ENCODE measurements around the gene SPACA7.
"Not testable (repeated sequence)": the region's sequence is repeated elsewhere in the genome, so short reads cannot be mapped to it uniquely, and the experiment has no call there.

- TF ChIP-seq ESRRG (CRISPR knock-in tag; IDR thresholded peaks at IDR 0.05); RARB (CRISPR knock-in tag; IDR thresholded peaks at IDR 0.05); ZNF70 (CRISPR knock-in tag; IDR thresholded peaks at IDR 0.05); CREB5 (CRISPR knock-in tag; IDR thresholded peaks at IDR 0.05; ENCODE audit: low read depth); ZNF8 (CRISPR knock-in tag; IDR thresholded peaks at IDR 0.05); ARNTL (CRISPR knock-in tag; IDR thresholded peaks at IDR 0.05; ENCODE audit: borderline replicate concordance, low read depth); ZC3H10 (CRISPR knock-in tag; IDR thresholded peaks at IDR 0.05); PATZ1 (CRISPR knock-in tag; IDR thresholded peaks at IDR 0.05; ENCODE audit: borderline replicate concordance); TCF4 (CRISPR knock-in tag; IDR thresholded peaks at IDR 0.05; ENCODE audit: borderline replicate concordance); ZFP3 (CRISPR knock-in tag; IDR thresholded peaks at IDR 0.05); BACH2 (CRISPR knock-in tag; IDR thresholded peaks at IDR 0.05; ENCODE audit: borderline replicate concordance): not testable (repeated sequence)
Observed at GRCh38 chr13:112409828-112410227, 33.7 kb downstream of the SPACA7 start.

Measured in SK-N-SH treated with all-trans-retinoic acid at 6 μM for 48 hours (cell line).